ENCODE measurements around the gene UPF1. TPM values are rescaled to one million over a fixed set of nuclear protein-coding genes. Genes with fewer than 3 reads are reported as not detected.

Gene UPF1
- total and polyA plus RNA-seq, 2 of the 13 experiments (the other 11 are each of a cell fraction or from before 2014, with no cell fraction given), result 16.9 to 41.8 TPM

- TF ChIP-seq MYPOP (CRISPR knock-in tag; IDR thresholded peaks at IDR 0.05) (no peak), SRY (CRISPR knock-in tag; IDR thresholded peaks at IDR 0.05) (no peak), ZNF547 (CRISPR knock-in tag; IDR thresholded peaks at IDR 0.05) (no peak), FOXK1 (CRISPR knock-in tag; IDR thresholded peaks at IDR 0.05; ENCODE audit: borderline replicate concordance, low read depth) (no peak; the same call in 1 of the 2 replicates), ISL2 (CRISPR knock-in tag; IDR thresholded peaks at IDR 0.05) (0 out of 2 replicates have a peak, but pooled peaks have one; percentile 37), E2F2 (CRISPR knock-in tag; IDR thresholded peaks at IDR 0.05; ENCODE audit: borderline replicate concordance) (no peak), ZSCAN29 (CRISPR knock-in tag; conservative IDR thresholded peaks at IDR 0.05) (no peak), NR2C2 (CRISPR knock-in tag; IDR thresholded peaks at IDR 0.05; ENCODE audit: borderline replicate concordance) (peak; percentile 45; the same call in 1 of the 2 replicates), ZNF451 (CRISPR knock-in tag; IDR thresholded peaks at IDR 0.05) (no peak), SOX13 (IDR thresholded peaks at IDR 0.05) (no peak), SOX13 (CRISPR knock-in tag; conservative IDR thresholded peaks at IDR 0.05 in 1 of 2, IDR thresholded peaks at IDR 0.05 in 1 of 2) (peak in 1 of 2 experiments; percentile 56; a peak in 1 of 4 replicates), SUZ12 (IDR thresholded peaks at IDR 0.05; ENCODE audit: low read depth, low read length) (no peak), ZNF580 (CRISPR knock-in tag; IDR thresholded peaks at IDR 0.05; ENCODE audit: borderline replicate concordance, low read depth) (peak; percentile 52; the same call in 1 of the 2 replicates), MAFK (conservative IDR thresholded peaks at IDR 0.05 in 1 of 2, IDR thresholded peaks at IDR 0.05 in 1 of 2; ENCODE audit: low read length in 2 of 2) (no peak), MIER3 (CRISPR knock-in tag; IDR thresholded peaks at IDR 0.05; ENCODE audit: borderline replicate concordance) (no peak), SMARCC2 (IDR thresholded peaks at IDR 0.05) (no peak), KLF12 (CRISPR knock-in tag; IDR thresholded peaks at IDR 0.05; ENCODE audit: borderline replicate concordance) (no peak), CHCHD3 (CRISPR knock-in tag; IDR thresholded peaks at IDR 0.05) (no peak), TFAP4 (IDR thresholded peaks at IDR 0.05; ENCODE audit: borderline replicate concordance, low read depth) (peak; percentile 69; the same call in 1 of the 2 replicates), ZNF576 (CRISPR knock-in tag; IDR thresholded peaks at IDR 0.05) (no peak), ZNF788 (CRISPR knock-in tag; IDR thresholded peaks at IDR 0.05; ENCODE audit: borderline replicate concordance) (peak; percentile 15; the same call in 1 of the 2 replicates), TBX2 (CRISPR knock-in tag; IDR thresholded peaks at IDR 0.05; ENCODE audit: borderline replicate concordance) (peak; percentile 71), NFIB (CRISPR knock-in tag; IDR thresholded peaks at IDR 0.05; ENCODE audit: borderline replicate concordance) (no peak), ARID2 (CRISPR knock-in tag; IDR thresholded peaks at IDR 0.05; ENCODE audit: borderline replicate concordance) (no peak), HNRNPH1 (optimal IDR thresholded peaks at IDR 0.05; ENCODE audit: low read depth, low read length) (no peak), CCDC6 (CRISPR knock-in tag; IDR thresholded peaks at IDR 0.05) (0 out of 2 replicates have a peak, but pooled peaks have one; percentile 59)
Observed at GRCh38 chr19:18798384-18799352, 33.1 kb upstream of the UPF1 start (continued).

All from HepG2 (cell line).